Muscle layer of duodenum (tissue), 2 donors: ENCODE data around the gene MEGF10.

Experiments used
- H3K27ac ChIP-seq: one replicate; pipeline ENCODE4 v1.7.0; 2013; ENCODE audit warnings: mild to moderate bottlenecking, low read length
- H3K27me3 ChIP-seq: one replicate; pipeline ENCODE4 v1.7.0; 2013; ENCODE audit warnings: low read depth, mild to moderate bottlenecking, control low read depth, low read length
- H3K36me3 ChIP-seq, 2 donors: one replicate each; pipeline ENCODE4 v1.7.0; 2013; ENCODE audit warnings: low read length in 2 of 2, control low read depth in 1 of 2, mild to moderate bottlenecking in 1 of 2; ENCODE audit not compliant: insufficient read depth in 2 of 2, control insufficient read depth in 1 of 2
- H3K4me1 ChIP-seq, 2 donors: one replicate each; pipeline ENCODE4 v1.7.0; 2013; ENCODE audit warnings: low read length in 2 of 2, mild to moderate bottlenecking in 2 of 2, control low read depth in 1 of 2, moderate library complexity in 1 of 2; ENCODE audit not compliant: insufficient read depth in 2 of 2, control insufficient read depth in 1 of 2
- H3K4me3 ChIP-seq, 2 donors: one replicate each; pipeline ENCODE4 v1.7.0; 2013; ENCODE audit warnings: low read length in 2 of 2, low read depth in 1 of 2, mild to moderate bottlenecking in 1 of 2
- H3K9me3 ChIP-seq, 2 donors: one replicate each; pipeline ENCODE4 v1.7.0; 2013; ENCODE audit warnings: low read length in 2 of 2, control low read depth in 1 of 2, mild to moderate bottlenecking in 1 of 2; ENCODE audit not compliant: control insufficient read depth in 1 of 2
- donor health status: healthy.

Gene MEGF10

GRCh38 chr5:127508644-127509373 is 218.2 kb downstream of the MEGF10 start:
- H3K27ac ChIP-seq, result no peak overlapping the region

More at GRCh38 chr5:127508644-127509373, 218.2 kb downstream of the MEGF10 start:
- no peaks in the 10 kb centered on the region for H3K4me1 ChIP-seq
- no peak overlapping the region for H3K4me3 ChIP-seq
- H3K27me3 ChIP-seq, result no peaks in the 10 kb centered on the region
- H3K9me3 ChIP-seq, result no peaks in the 10 kb centered on the region
- H3K36me3 ChIP-seq, result no peaks in the 10 kb centered on the region
